Vagina (tissue), 2 donors: Measurements from ENCODE around the gene SRSF10. TPM values are rescaled to one million over a fixed set of nuclear protein-coding genes. Genes with fewer than 3 reads are reported as not detected.
"Not testable (repeated sequence)": the region's sequence is repeated elsewhere in the genome, so short reads cannot be mapped to it uniquely, and the experiment has no call there.

Experiments
- DNase-seq, 2 donors: peaks; one replicate each; pipeline ENCODE4 v3.0.0-alpha.2; 2017; ENCODE audit errors: extremely low spot score in 2 of 2
- H3K27ac ChIP-seq: fragments of 200-600 bp; sonication (generic); one replicate; pipeline ENCODE4 v1.5.1; 2019
- H3K27me3 ChIP-seq: fragments of 200-600 bp; sonication (generic); one replicate; pipeline ENCODE4 v1.5.1; 2019
- H3K36me3 ChIP-seq, 2 donors: fragments of 200-600 bp; sonication (generic); one replicate each; pipeline ENCODE4 v1.5.1; 2017 to 2019
- H3K4me1 ChIP-seq: fragments of 200-600 bp; sonication (generic); one replicate; pipeline ENCODE4 v1.5.1; 2019
- H3K4me3 ChIP-seq, 2 donors: fragments of 200-600 bp; sonication (generic); 1 replicate in 1 of 2; 2 replicates in 1 of 2; pipeline ENCODE4 v1.5.1; 2016 to 2019
- H3K9me3 ChIP-seq: fragments of 200-600 bp; sonication (generic); one replicate; pipeline ENCODE4 v1.5.1; 2019
- POLR2A ChIP-seq, 2 donors: fragments of 450-650 bp; IDR thresholded peaks; one replicate each; pipeline ENCODE4 v1.6.1; 2017; ENCODE audit warnings: antibody characterized with exemption in 2 of 2, mild to moderate bottlenecking in 2 of 2, moderate library complexity in 2 of 2
- POLR2AphosphoS5 ChIP-seq, 2 donors: sonication (generic); formaldehyde crosslinking; IDR thresholded peaks; one replicate each; pipeline ENCODE4 v1.9.0; 2017; ENCODE audit warnings: antibody characterized with exemption in 2 of 2, mild to moderate bottlenecking in 2 of 2, low read depth in 1 of 2; ENCODE audit not compliant: insufficient read depth in 1 of 2
- intact Hi-C: fragments of 100-400 bp; cut with DNase I; formaldehyde crosslinking; loops from one replicate; pipeline ENCODE4 v1.15.1; 2023
- total RNA-seq: library from RNA; depleted of rRNA; stranded (reverse); fragments of >200 nt; gene quantifications from one replicate; pipeline ENCODE4 v1.2.3, GENCODE V29; 2016
- TF ChIP-seq, protein P1 (sequence below), 3 experiments: fragments of 450-650 bp in 2 of 3; fragments of 200-600 bp in 1 of 3; sonication (generic) in 1 of 3; IDR thresholded peaks; one replicate each; pipeline ENCODE4 v1.5.1; 2017 to 2019; ENCODE audit warnings: antibody characterized with exemption in 3 of 3, mild to moderate bottlenecking in 2 of 3, moderate library complexity in 2 of 3

The SRSF10 gene
- total RNA-seq, 1 donor from 2014 or later: 72.4 TPM

DNA sequence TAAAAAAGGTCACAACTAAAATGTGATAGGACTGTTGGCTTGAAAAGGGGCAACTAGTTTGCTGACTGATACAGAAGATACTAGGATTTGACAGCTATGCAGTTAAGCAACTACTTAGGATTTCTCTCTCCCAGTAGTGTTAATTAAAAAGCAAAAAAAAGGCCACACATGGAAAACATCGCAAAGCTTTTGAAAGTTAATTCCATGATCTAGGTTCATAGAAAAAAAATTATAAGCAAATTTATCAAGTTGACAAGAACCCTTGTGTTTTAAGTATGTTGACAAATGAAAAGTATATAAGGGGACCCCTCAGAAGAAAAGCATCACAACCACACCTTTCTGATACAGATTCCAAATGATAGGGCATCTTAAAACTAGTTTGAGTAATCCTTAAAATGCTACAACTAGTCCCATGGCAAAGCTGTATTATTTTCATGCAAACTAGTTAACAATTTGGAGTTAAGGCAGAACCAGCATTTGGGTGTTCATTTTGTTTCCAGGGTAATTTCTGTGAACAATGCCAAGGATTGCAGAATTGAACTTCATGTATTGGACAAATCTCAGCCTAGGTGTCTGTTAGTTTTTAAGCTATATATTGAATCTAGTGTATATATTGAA is 16.4 kb downstream of the SRSF10 start:
- DNase-seq: no peak
- no peak for TF ChIP-seq POLR2AphosphoS5 (IDR thresholded peaks at IDR 0.05; ENCODE audit: insufficient read depth in 1 of 2, low read depth in 1 of 2)
- no peak for TF ChIP-seq POLR2A (IDR thresholded peaks at IDR 0.05)
- TF ChIP-seq, protein P1, sequence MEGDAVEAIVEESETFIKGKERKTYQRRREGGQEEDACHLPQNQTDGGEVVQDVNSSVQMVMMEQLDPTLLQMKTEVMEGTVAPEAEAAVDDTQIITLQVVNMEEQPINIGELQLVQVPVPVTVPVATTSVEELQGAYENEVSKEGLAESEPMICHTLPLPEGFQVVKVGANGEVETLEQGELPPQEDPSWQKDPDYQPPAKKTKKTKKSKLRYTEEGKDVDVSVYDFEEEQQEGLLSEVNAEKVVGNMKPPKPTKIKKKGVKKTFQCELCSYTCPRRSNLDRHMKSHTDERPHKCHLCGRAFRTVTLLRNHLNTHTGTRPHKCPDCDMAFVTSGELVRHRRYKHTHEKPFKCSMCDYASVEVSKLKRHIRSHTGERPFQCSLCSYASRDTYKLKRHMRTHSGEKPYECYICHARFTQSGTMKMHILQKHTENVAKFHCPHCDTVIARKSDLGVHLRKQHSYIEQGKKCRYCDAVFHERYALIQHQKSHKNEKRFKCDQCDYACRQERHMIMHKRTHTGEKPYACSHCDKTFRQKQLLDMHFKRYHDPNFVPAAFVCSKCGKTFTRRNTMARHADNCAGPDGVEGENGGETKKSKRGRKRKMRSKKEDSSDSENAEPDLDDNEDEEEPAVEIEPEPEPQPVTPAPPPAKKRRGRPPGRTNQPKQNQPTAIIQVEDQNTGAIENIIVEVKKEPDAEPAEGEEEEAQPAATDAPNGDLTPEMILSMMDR (IDR thresholded peaks at IDR 0.05): no peak
- Histone ChIP-seq H3K4me1 (peaks cover 39% of the 10 kb centered on the region), H3K27ac (peak overlapping the region; percentile 63), H3K9me3 (no peaks in the 10 kb centered on the region), H3K27me3 (no peaks in the 10 kb centered on the region), H3K36me3 (peaks cover 0 to 35% of the 10 kb centered on the region in 2 donors), H3K4me3 (no peak overlapping the region)
- intact Hi-C loops: no loop called here

DNA sequence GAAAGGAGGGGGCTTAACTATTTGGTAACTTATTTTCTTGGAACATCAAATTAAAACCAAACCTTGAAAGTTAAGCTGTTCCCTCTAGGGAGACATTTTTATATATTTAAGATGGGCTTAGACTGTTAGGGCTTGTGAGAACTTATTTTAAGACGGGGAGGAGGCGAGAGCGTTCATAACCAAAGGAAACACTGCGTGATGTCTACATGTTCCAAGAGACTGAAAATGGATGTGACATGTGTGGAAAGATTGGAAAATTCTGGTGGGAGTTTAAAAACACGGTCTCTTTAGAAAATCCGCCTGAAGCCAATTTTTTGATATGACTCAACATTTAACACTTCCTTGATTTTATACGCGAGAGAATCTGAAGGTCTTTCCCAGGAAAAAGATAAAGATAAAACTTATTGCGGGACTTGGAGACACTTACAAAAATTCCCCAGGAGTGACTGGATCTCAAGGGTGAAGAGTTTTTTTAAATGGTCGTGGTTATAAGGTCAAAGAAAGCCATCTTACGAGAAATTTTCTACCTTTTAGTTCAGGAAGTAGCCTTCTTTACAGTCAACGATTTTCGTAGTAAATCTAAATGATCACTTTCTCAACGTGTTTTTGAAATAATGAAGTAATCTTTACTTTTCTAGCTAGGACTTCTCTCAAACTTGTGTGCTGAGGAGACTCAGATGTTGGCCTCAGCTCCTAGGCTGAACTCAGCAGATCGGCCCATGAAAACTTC is 19.7 kb downstream of the SRSF10 start:
- H3K4me3 ChIP-seq: peak overlapping the region; percentile 82 to 91
- no peak for DNase-seq
- peaks cover 0 to 21% of the 10 kb centered on the region in 2 donors for H3K36me3 ChIP-seq
- H3K27me3 ChIP-seq: no peaks in the 10 kb centered on the region
- no peaks in the 10 kb centered on the region for H3K9me3 ChIP-seq
- H3K27ac ChIP-seq: peak overlapping the region; percentile 99
- peaks cover 42% of the 10 kb centered on the region for H3K4me1 ChIP-seq
- TF ChIP-seq, protein P1 (IDR thresholded peaks at IDR 0.05): no peak
- TF ChIP-seq POLR2A (IDR thresholded peaks at IDR 0.05): no peak
- no peak for TF ChIP-seq POLR2AphosphoS5 (IDR thresholded peaks at IDR 0.05; ENCODE audit: insufficient read depth in 1 of 2, low read depth in 1 of 2)
- intact Hi-C loops: no loop called here

DNA sequence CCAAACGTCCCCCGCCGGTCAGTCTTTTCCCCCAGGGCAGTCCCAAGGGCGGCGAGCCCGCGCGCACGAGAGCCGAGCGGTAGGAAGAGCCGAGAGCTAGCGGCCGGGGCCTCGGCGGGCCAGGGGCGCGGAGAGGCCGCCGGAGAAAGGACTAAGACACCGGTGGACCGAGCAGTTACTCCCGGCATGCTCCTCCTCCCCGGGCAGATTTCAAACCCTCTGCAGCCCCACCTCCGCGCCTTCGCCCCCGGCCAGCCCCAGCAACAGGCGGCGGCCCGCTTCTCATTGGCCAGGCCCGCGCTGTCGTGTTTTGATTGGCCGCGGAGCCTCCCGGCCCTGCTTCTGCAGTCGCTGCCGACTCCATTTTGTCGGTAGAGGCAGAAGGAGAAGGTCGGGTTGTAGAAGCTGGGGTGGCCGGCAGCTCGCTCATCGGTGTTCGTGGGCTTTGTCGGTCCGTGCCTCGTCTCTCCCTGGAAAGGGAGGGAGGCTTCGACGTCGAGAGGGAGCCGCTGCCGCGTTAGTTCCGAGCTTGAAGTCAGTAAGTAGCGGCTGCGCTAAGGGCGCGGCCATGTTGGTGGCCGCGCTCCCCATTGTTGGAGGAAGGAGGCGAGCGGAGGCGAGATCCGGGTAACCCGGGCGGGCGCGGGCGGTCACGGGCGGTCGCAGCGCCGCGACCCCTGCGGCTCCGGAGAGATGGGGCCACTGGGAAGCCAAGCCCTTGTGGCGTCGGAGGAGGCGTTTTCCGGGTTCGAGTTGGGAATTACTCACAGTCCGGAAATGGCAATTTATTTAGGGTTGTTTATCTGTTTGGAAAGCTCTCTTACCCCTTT is 20.5 kb downstream of the SRSF10 start, which contains the start of gene PNRC2:
TSS of gene PNRC2 (plus strand) at position 368 of the 830 bp plus-strand sequence. CDS start 1,630 bp downstream, outside the sequence.
- H3K36me3 ChIP-seq: peaks cover 0 to 21% of the 10 kb centered on the region in 2 donors
- peak within 1 kb of the TSS; percentile 82 to 91 for H3K4me3 ChIP-seq
- intact Hi-C loops: loop anchor here (5.0 kb wide), 1 partner anchor 68 kb away; no protein-coding TSS in a partner anchor
- peak within 1 kb of the TSS; percentile 99 for H3K27ac ChIP-seq
- peaks cover 41% of the 10 kb centered on the region for H3K4me1 ChIP-seq
- TF ChIP-seq, protein P1 (IDR thresholded peaks at IDR 0.05): peak in 1 of 3 experiments; percentile 6
- TF ChIP-seq POLR2A (IDR thresholded peaks at IDR 0.05) (peak in 1 of 2 donors; percentile 94), POLR2AphosphoS5 (IDR thresholded peaks at IDR 0.05; ENCODE audit: insufficient read depth in 1 of 2, low read depth in 1 of 2) (peak; percentile 73 to 99)
- H3K27me3 ChIP-seq: no peaks in the 10 kb centered on the region
- peak; percentile 99 for DNase-seq
- H3K9me3 ChIP-seq: no peaks in the 10 kb centered on the region

DNA sequence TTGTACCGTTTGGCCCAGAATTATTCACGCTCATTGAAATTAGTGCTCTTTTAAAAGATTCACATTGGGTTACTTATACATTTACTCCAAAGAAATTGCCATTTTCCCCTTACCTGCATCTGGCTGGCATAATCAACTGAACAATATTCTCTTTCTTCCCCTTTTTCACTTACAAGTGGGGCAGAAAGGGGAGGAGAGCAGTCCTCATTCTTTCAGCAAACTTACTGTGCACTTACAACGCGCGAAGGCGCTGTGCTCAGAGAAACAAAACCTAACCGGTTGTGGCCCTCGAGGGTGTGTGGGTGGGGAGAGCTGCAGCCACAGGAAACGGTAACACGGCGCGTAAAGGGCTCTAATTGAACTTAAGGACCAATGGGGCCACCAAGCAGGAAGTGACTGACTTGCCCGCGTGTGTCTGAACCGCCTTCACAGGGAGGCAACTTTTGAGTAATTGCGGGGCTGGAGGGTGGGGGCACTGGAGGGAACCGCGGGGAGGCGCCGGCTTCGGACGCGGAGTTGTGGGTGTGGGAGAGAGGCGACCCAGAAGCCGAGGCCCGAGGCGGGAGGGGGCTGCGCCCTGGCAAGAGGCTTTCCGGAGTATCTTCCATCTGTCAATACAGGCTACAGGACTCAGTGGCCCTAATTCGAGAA is 21.2 kb downstream of the SRSF10 start:
- Histone ChIP-seq H3K9me3 (no peaks in the 10 kb centered on the region), H3K36me3 (peaks cover 0 to 16% of the 10 kb centered on the region in 2 donors), H3K27me3 (no peaks in the 10 kb centered on the region), H3K27ac (peak overlapping the region; percentile 99), H3K4me3 (peak overlapping the region; percentile 82 to 91), H3K4me1 (peaks cover 33% of the 10 kb centered on the region)
- intact Hi-C loops: loop anchor here (5.0 kb wide), 1 partner anchor 68 kb away; no protein-coding TSS in a partner anchor
- TF ChIP-seq POLR2AphosphoS5 (IDR thresholded peaks at IDR 0.05; ENCODE audit: insufficient read depth in 1 of 2, low read depth in 1 of 2): peak in 1 of 2 donors; percentile 62
- TF ChIP-seq POLR2A (IDR thresholded peaks at IDR 0.05): peak in 1 of 2 donors; percentile 3
- TF ChIP-seq, protein P1 (IDR thresholded peaks at IDR 0.05): peak in 1 of 3 experiments; percentile 31
- peak in 1 of 2 donors; percentile 94 for DNase-seq

DNA sequence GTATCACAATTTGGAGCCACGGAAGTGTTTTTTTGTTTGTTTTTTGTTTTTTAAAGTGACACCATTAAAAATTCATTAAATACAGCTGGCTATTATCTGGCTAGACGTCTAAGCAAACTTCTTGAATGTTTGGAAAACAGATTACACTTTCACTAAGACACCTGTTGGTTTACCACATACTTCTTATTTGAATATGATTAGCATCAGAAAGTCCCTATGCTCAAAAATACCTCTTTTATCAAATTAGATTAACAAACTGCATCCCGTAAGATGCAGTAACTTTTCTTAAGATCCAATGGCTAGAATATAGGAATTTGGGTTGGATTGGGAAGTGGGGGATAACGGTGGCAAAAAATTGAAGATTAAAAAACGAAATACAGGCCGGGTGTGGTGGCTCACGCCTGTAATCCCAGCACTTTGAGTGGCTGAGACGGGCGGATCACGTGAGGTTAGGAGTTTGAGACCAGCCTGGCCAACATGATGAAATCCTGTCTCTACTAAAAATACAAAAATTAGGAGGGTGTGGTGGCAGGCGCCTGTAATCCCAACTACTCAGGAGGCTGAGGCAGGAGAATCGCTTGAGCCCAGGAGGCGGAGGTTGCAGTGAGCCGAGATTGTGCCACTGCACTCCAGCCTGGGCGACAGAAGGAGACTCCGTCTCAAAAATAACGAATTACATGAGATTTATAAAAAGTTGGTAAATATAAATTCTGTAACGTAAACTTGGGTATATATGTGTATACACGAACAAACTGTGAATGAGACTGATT is 21.9 kb downstream of the SRSF10 start:
- DNase-seq, H3K27me3 ChIP-seq, H3K36me3 ChIP-seq, H3K9me3 ChIP-seq: not testable (repeated sequence)
- intact Hi-C loops: loop anchor here (5.0 kb wide), 1 partner anchor 69 kb away; no protein-coding TSS in a partner anchor
- Histone ChIP-seq H3K4me3 (peak overlapping the region; percentile 82 to 91), H3K27ac (peak overlapping the region; percentile 99), H3K4me1 (peaks cover 29% of the 10 kb centered on the region)
